ENCODE data around the gene IMPDH2.

Gene IMPDH2

DNA sequence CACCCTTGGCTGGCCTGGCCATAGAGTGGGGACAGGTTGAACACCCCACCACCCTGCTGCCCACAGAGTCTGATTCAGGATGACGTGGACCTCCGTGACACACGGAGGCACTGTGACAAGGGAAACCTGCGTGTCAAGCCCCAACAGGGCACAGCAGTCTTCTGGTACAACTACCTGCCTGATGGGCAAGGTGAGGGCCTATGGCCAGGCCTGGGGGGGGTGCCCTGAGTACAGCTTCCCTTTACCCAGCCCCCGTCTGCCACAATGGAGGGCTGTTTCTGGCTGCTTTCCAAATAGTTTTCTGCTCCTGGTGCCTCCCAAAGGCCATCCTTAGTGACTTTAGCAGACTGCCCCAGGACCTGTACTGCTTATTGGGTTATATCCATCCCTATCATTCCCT is 23.2 kb downstream of the IMPDH2 start:
- no peak for DNase-seq (ENCODE audit: low read depth in 2 of 2)

- DNase-seq (ENCODE audit: low read depth in 2 of 2) = no peak
These were observed 23.9 kb downstream of the IMPDH2 start for GRCh38 chr3:49005303-49005680.

- no peak for DNase-seq (ENCODE audit: low read depth in 2 of 2)
These were observed 24.6 kb downstream of the IMPDH2 start for GRCh38 chr3:49004352-49005302.

- no peak for DNase-seq (ENCODE audit: low read depth in 2 of 2)
These were observed 28.0 kb downstream of the IMPDH2 start for GRCh38 chr3:49001155-49001554.

- DNase-seq (ENCODE audit: low read depth in 2 of 2) = no peak
These were observed 29.9 kb downstream of the IMPDH2 start for GRCh38 chr3:48999085-48999858.

DNA sequence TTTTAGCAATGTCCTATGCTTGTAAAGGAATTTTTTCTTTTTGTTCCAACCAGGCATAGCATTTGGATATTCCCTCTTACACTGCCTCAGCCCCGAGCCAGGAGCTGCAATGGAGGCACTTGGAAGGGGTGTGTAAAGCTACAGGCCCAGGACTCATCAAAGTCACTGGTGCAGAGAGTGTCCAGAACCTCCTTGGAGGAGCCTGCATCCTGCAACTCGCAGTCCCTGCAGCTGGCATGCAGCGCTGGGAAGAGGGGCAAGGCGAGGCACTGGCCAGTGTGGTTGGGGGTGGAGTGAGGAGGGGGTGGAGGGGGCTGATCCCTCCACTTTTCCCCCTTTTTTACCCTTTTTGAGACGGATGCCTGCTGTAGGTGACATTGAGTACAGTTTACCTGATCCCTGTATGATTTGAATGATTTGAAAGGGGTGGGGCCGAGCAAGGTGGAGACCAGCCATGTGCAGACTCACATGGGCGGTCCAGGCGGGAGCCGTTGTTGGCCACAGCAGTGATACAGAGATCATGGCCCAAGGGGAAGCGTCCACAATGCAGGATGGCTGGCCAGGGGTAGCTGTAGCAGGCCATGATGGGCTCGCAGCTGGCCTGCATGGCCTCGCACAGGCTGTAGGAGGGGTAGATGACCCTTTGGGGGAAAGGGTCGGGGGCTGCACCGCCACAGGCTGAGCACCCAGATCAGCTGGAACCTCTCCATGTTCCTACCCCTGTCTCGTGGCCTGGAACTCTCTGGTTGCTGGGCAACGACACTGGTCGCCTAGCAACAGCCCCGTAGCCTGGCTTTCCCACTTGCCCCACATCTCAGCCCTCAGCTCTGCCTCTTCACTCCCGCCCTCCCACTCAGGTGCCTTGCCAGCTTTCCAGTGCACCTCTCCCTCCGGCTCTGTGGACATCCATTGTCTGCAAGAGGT is 31.2 kb downstream of the IMPDH2 start:
- no peak for DNase-seq (ENCODE audit: low read depth in 2 of 2)

DNA sequence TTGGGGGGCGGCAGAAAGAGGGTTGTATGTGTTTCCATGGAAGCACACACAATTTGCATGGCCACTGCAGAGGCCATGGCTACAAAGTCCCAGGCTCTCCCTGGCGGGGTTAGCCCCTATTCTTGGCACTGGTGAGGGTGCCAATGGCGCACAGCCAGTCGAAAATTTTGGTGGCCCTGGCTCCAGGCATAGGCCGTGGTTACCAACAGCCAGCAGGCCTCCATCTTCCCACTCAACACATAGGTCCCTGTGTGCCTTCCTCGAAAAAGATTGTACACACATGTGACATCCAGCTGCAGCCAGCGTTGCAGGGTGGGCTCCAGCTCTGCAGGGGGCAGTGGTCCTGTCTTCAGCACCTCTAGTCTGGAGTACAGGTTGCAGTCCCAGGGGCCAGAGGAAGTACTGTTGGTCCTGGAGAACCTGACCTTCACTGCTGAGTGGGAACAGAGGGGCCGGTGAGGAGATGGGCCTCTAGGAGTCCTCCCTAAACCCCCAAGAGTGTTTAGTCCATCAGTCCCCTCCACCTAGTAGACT is 32.0 kb downstream of the IMPDH2 start:
- no peak for DNase-seq (ENCODE audit: low read depth in 2 of 2)

- no peak for DNase-seq (ENCODE audit: low read depth in 2 of 2)
These were observed 32.6 kb downstream of the IMPDH2 start for GRCh38 chr3:48996640-48997039.

- no peak for DNase-seq (ENCODE audit: low read depth in 2 of 2)
These were observed 35.4 kb downstream of the IMPDH2 start for GRCh38 chr3:48993834-48994233.

DNA sequence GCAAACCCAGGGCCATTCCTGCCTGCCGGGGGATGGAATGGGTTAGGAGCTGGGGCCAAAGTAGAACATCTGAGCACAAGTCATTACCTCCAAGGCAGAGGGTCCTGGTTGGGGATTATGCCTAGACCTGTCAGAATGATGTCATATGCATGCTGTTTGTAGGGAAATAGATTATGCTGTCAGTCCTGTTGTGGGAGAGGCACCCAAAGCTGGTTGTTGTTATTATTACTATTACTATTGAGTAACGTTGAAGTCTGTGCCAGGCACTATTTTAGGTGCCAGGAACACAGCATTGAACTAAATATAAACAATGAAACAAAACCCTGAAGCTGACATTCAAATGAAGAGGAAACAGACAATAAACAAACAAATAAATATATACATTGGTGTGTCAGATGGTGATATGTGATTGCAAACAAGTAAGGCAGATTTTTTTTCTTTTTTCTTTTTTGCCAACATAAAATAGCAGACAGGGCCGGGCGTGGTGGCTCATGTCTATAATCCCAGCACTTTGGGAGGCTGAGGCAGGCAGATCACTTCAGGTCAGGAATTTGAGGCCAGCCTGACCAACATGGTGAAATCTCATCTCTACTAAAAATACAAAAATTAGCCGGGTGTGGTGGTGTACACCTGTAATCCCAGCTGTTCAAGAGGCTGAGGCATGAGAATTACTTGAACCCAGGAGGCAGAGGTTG is 37.2 kb downstream of the IMPDH2 start:
- no peak for DNase-seq (ENCODE audit: low read depth in 2 of 2)

DNA sequence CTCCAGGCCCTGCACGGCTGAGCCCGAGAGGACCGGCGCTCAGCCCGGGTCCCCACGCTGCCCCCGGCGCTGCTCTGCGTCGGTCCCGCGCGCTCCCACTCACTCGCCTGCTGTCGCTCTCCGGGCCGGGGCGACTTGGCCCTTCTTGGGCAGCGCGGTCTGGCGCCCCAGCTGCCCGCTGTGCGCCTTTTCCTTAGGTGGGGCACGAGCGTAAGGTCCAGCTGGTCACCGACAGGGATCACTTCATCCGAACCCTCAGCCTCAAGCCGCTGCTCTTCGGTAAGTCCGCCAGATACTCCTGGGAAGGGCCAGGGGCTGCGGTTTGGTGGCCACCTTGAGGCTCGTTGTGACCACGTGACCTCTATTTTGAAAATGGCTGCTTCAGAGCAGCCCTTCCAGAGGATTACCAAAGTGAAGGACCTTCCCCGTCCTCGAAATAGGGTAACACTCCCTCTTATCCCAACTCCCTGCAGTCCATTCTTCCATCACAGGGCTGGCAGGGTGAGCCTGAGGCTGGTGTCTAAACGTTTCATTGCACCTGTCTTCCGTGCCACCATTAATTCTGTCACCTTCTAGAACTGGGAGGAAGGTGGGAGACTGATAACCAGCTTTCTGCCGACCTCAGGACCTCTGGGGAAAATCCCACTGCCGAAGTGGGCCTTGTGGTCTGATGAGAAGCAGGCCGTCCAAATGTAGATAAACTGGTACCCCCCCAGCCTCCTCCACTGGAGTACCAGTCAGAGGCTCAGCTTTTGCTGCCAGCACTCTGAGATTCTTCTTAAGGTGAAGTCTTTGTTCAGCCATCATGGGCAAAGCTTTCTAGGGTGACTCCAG is 38.3 kb downstream of the IMPDH2 start:
- no peak for DNase-seq (ENCODE audit: low read depth in 2 of 2)

DNA sequence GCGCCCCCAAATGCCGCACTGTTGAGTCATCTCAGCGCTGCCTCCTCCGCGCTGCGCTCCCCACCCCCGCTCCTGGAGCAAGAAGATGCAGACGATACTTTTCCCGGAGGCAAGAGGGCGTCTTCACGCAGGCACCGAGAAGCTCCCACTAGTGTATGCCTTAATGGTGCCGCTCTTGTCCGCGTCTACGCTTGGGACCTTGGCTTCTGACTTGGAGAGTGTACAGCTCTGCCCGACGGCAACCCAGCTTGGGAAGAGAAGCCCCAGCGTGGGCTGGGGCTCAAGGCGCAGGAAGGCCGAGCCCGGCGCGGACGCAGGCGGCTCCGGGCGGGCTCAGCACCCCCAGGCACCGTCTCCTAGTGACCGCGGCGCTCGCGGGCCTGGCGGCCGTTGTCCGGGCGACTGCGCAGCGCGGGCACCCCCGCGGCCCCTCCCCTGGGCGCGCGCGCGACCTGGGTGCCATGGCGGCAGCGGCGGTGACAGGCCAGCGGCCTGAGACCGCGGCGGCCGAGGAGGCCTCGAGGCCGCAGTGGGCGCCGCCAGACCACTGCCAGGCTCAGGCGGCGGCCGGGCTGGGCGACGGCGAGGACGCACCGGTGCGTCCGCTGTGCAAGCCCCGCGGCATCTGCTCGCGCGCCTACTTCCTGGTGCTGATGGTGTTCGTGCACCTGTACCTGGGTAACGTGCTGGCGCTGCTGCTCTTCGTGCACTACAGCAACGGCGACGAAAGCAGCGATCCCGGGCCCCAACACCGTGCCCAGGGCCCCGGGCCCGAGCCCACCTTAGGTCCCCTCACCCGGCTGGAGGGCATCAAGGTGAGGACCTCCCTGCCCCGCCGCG is 39.2 kb downstream of the IMPDH2 start, which contains the start of gene P4HTM:
TSS of gene P4HTM (plus strand) at position 446 of the 840 bp plus-strand sequence. CDS start at position 462, 16 bp downstream.
- DNase-seq (ENCODE audit: low read depth in 2 of 2) = peak; percentile 79 to 84

DNA sequence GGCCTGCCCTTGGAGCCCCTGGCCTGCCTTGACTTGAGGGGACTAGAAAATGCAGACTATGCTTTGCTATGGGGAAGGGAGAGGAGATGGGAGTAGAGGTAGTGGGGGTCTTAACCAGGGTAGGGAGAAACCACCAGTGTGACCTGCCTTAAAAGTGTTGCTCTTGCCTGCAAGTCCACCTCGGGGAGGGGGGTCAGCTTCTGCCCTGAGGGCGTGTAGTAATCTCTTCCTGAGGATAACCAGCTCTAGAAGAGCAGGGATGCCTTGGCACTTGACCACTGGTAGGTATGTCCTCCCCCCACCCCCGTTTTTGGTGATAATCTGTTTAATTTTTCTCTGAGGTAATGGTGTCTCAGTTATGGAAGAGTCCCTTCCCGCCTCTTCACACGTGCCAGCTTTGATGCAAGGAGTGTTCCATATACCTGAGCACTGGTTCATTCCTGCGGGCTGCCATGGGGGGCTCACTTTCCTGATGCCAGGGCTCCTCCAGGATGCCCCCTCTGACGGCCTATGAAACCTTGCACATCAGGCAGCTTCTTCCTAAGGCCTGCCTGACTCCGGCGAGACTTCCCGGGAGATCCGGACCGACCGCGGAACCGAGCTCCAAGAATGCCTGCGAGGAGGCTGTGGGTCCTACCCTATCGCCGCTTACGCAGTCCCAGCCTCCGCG is 39.9 kb downstream of the IMPDH2 start:
- no peak for DNase-seq (ENCODE audit: low read depth in 2 of 2)

- DNase-seq (ENCODE audit: low read depth in 2 of 2) = no peak
These were observed 43.3 kb downstream of the IMPDH2 start for GRCh38 chr3:48985831-48986376.

GRCh38 chr3:48984663-48985062 is 44.5 kb downstream of the IMPDH2 start:
- DNase-seq (ENCODE audit: low read depth in 2 of 2) = no peak

DNA sequence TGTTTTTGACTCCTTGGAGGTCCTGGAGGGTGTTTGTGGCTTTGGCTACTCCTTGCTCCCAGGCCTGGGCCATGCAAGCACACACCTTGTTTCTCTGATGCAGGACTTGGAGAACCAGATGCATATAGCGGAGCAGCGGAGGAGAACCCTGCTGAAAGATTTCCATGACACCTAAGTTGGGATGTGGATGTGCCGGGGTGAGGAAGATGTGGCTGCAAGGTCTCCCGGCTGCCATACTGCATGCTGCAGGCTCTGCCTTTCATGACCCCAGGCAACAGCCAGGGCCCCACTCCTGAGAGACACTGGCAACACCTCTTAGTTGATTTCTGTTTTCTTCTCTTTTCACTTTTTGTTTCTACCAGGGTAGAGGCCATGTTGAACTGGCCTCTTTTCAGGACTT is 46.1 kb downstream of the IMPDH2 start:
- DNase-seq (ENCODE audit: low read depth in 2 of 2) = no peak

- DNase-seq (ENCODE audit: low read depth in 2 of 2) = no peak
These were observed 46.5 kb downstream of the IMPDH2 start for GRCh38 chr3:48982686-48983085.

- DNase-seq (ENCODE audit: low read depth in 2 of 2) = no peak
These were observed 47.2 kb downstream of the IMPDH2 start for GRCh38 chr3:48982016-48982415.

All from fibroblast of skin of left biceps (primary cell).